Endothelial cell (in vitro differentiated cells): Measurements from ENCODE around the gene GLUL. TPM values are rescaled to one million over a fixed set of nuclear protein-coding genes. Genes with fewer than 3 reads are reported as not detected.

Experiments
- DNase-seq: peaks from one replicate; pipeline ENCODE4 v3.0.0; 2021; ENCODE audit warnings: low spot score
- H3K27ac Mint-ChIP-seq: one replicate; pipeline ENCODE4 v1.8.0; 2021; ENCODE audit warnings: mixed read lengths, inconsistent platforms; ENCODE audit not compliant: unreplicated experiment
- H3K27me3 Mint-ChIP-seq: one replicate; pipeline ENCODE4 v1.8.0; 2021; ENCODE audit warnings: mild to moderate bottlenecking, moderate library complexity, mixed read lengths, inconsistent platforms; ENCODE audit not compliant: unreplicated experiment
- H3K36me3 Mint-ChIP-seq: one replicate; pipeline ENCODE4 v1.8.0; 2021; ENCODE audit warnings: mild to moderate bottlenecking, low read depth, mixed read lengths, inconsistent platforms; ENCODE audit not compliant: unreplicated experiment
- H3K4me1 Mint-ChIP-seq: one replicate; pipeline ENCODE4 v1.8.0; 2021; ENCODE audit warnings: mild to moderate bottlenecking, mixed read lengths, inconsistent platforms; ENCODE audit not compliant: unreplicated experiment
- H3K4me3 Mint-ChIP-seq: one replicate; pipeline ENCODE4 v1.8.0; 2021; ENCODE audit warnings: mild to moderate bottlenecking, mixed read lengths, inconsistent platforms; ENCODE audit not compliant: unreplicated experiment
- H3K9me3 Mint-ChIP-seq: one replicate; pipeline ENCODE4 v1.8.0; 2021; ENCODE audit warnings: mixed read lengths, inconsistent platforms; ENCODE audit not compliant: unreplicated experiment
- total RNA-seq: library from RNA; stranded (reverse); fragmentation: NEBNext Ultra II Directional; extraction: Animal tissue kit (Norgen Biotek cat#: 25700); gene quantifications from one replicate; pipeline ENCODE4 v1.2.1, GENCODE V29; 2021; ENCODE audit not compliant: unreplicated experiment
- TF ChIP-seq, protein P1 (sequence below): fragments of 200-600 bp; sonication (generic); IDR thresholded peaks from one replicate; pipeline ENCODE4 v1.5.0; 2021; ENCODE audit warnings: antibody characterized with exemption; ENCODE audit not compliant: unreplicated experiment

Gene GLUL
- total RNA-seq, 1 donor from 2014 or later: 472 TPM

DNA sequence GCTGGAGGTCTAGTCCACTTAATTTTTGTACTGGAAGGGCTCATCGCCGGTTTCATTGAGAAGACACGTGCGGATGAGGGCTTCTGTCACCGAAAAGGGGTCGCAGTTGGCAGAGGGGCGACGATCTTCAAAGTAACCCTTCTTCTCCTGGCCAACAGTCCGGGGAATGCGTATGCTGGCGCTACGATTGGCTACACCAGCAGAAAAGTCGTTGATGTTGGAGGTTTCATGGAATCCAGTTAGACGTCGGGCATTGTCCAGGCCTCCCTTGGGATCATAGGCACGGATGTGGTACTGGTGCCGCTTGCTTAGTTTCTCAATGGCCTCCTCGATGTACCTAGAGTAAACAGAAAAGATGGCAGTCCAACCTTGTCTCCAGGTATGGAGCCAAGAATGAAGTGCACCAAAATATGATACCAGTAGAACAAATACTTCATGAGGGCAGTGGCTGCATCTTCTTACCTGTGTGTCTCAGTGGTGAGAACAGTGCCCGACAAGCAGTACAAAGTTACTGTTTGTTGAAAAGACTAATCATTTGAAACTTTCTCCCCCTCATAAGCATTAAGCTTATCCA is 7.1 kb downstream of the GLUL start:
- H3K4me3 Mint-ChIP-seq: peak overlapping the region; percentile 65
- H3K27ac Mint-ChIP-seq: no peak overlapping the region
- peaks cover 67% of the 10 kb centered on the region for H3K36me3 Mint-ChIP-seq
- DNase-seq: no peak
- TF ChIP-seq, protein P1, sequence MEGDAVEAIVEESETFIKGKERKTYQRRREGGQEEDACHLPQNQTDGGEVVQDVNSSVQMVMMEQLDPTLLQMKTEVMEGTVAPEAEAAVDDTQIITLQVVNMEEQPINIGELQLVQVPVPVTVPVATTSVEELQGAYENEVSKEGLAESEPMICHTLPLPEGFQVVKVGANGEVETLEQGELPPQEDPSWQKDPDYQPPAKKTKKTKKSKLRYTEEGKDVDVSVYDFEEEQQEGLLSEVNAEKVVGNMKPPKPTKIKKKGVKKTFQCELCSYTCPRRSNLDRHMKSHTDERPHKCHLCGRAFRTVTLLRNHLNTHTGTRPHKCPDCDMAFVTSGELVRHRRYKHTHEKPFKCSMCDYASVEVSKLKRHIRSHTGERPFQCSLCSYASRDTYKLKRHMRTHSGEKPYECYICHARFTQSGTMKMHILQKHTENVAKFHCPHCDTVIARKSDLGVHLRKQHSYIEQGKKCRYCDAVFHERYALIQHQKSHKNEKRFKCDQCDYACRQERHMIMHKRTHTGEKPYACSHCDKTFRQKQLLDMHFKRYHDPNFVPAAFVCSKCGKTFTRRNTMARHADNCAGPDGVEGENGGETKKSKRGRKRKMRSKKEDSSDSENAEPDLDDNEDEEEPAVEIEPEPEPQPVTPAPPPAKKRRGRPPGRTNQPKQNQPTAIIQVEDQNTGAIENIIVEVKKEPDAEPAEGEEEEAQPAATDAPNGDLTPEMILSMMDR: no peak
- no peaks in the 10 kb centered on the region for H3K9me3 Mint-ChIP-seq
- peaks cover 4% of the 10 kb centered on the region for H3K27me3 Mint-ChIP-seq
- H3K4me1 Mint-ChIP-seq: peaks cover 21% of the 10 kb centered on the region

DNA sequence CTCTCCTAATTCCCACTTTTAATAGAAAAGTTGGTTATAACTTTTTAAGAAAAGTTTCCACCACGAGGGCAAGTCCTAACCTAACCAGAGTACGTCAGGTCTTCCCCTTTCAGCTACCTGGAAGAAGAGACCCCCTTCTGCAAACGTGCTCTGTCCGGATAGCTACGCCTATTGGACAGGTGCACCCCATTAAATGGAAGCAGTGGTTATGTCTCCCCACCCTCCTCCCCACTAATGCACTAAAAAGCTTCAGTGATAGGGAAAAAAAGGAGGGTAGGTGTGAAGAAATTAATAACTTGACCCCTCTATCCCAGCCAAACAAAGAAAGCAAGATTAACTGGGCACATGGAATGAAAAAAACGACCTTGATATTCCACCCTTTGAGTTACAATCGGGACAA is 7.7 kb downstream of the GLUL start:
- Mint-ChIP-seq H3K27ac (no peak overlapping the region), H3K9me3 (no peaks in the 10 kb centered on the region), H3K27me3 (peaks cover 4% of the 10 kb centered on the region), H3K36me3 (peaks cover 66% of the 10 kb centered on the region), H3K4me1 (peaks cover 17% of the 10 kb centered on the region), H3K4me3 (peak overlapping the region; percentile 35)
- DNase-seq: no peak
- TF ChIP-seq, protein P1: no peak

DNA sequence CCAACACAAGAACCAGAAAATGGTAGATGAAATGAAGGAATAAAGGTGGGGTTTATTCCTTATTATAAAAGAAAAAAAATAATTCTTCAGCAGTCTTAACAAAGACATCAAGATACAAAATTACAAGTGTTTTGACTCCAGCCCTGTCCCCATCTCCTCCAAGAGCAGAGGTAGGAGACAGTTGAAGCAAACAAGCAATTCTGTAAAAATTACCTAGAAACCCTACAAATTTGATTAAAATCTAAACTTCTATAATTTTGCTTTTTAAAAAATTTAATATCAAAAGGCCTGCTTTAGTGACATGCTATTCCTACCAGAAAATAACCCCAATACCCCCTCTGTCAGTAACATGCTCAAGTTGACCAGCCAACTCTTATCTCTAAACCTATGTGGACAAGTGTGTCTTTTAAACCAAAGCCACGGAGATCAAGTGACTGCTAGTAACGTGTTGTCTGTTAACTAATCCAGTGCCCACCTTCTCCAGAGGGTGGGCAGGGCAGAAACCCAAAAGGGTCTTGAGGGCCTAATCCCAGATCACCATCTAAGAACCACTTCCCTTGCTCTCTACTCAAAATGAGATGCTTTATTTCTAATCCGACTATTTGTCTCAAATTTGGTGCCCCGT is 8.4 kb downstream of the GLUL start:
- H3K4me1 Mint-ChIP-seq: peaks cover 11% of the 10 kb centered on the region
- DNase-seq: no peak
- no peak overlapping the region for H3K27ac Mint-ChIP-seq
- peaks cover 4% of the 10 kb centered on the region for H3K27me3 Mint-ChIP-seq
- peaks cover 60% of the 10 kb centered on the region for H3K36me3 Mint-ChIP-seq
- H3K4me3 Mint-ChIP-seq: no peak overlapping the region
- TF ChIP-seq, protein P1: no peak
- no peaks in the 10 kb centered on the region for H3K9me3 Mint-ChIP-seq

DNA sequence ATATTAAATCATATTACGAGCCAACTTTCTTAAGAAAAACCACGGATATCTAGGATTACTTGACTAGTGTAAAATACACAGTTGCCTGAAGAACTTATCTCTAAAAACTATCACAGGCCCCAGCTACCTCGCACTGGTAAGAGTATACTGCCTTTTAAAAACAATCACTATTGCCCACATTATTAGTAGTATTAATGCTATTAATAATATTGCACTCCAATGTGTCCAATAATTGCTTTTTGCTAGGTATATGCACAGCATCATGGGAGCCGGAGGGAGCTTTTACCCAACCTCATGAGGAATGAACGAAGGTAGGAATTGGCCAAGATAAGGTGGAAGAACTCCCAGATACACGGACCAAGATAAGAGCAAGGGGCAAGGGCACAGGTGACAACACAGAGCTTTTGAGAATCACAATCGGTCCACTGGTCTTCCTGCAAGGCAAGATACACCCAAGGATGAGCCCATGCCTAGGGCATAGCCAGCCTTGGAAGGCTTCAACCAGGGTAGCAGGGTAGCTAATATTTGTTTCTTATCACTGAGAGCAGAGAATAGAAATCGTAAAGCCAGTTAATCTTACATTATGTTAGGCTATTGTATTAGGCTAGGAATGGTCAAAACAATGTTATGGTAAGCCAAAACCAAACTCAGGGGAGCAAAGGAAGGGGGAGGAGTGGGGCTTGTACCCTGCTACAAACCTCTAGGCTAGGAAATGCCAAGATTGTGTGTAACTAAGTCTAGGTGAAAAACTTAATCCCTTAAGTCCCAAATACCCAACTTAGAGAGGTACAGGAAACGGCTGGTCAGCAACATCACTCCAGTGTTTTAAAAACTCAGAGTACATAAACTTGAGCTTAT is 9.4 kb downstream of the GLUL start:
- DNase-seq: no peak
- no peaks in the 10 kb centered on the region for H3K9me3 Mint-ChIP-seq
- no peak overlapping the region for H3K27ac Mint-ChIP-seq
- TF ChIP-seq, protein P1: no peak
- peaks cover 52% of the 10 kb centered on the region for H3K36me3 Mint-ChIP-seq
- H3K27me3 Mint-ChIP-seq: peaks cover 4% of the 10 kb centered on the region
- peaks cover 3% of the 10 kb centered on the region for H3K4me1 Mint-ChIP-seq
- peak overlapping the region; percentile 38 for H3K4me3 Mint-ChIP-seq
